Epidermal melanocyte (primary cell): ENCODE data around the gene KICS2.

Experiments
- DNase-seq: peaks from one replicate; pipeline ENCODE4 v3.0.0; 2011; ENCODE audit warnings: low spot score; ENCODE audit not compliant: insufficient read length

Gene KICS2

GRCh38 chr12:64222009-64222765, at the start of gene KICS2:
KICS2 (minus strand) TSS chr12:64222296; CDS start chr12:64222237, 59 bp downstream.
- DNase-seq, result peak; percentile 67

- no peak for DNase-seq
These were observed 48.3 kb upstream of the KICS2 start for GRCh38 chr12:64270411-64270810.

GRCh38 chr12:64269161-64269560, 47.1 kb upstream of the KICS2 start:
- DNase-seq, result no peak

- DNase-seq, result no peak
These were observed 46.3 kb upstream of the KICS2 start for GRCh38 chr12:64268409-64268808.

GRCh38 chr12:64265839-64266238, 43.7 kb upstream of the KICS2 start:
- DNase-seq, result no peak

- no peak for DNase-seq
These were observed 39.7 kb upstream of the KICS2 start for GRCh38 chr12:64261813-64262212.

- DNase-seq, result no peak
These were observed 36.5 kb upstream of the KICS2 start for GRCh38 chr12:64258576-64258975.

- peak; percentile 17 for DNase-seq
These were observed 34.2 kb upstream of the KICS2 start for GRCh38 chr12:64256166-64256800.

GRCh38 chr12:64255249-64255648, 33.2 kb upstream of the KICS2 start:
- DNase-seq, result no peak

GRCh38 chr12:64253356-64253755, 31.3 kb upstream of the KICS2 start:
- DNase-seq, result no peak

- DNase-seq, result peak; percentile 24
These were observed 30.6 kb upstream of the KICS2 start for GRCh38 chr12:64252681-64253080.

- no peak for DNase-seq
These were observed 21.7 kb upstream of the KICS2 start for GRCh38 chr12:64243809-64244208.

- DNase-seq, result no peak
These were observed 18.7 kb upstream of the KICS2 start for GRCh38 chr12:64240781-64241180.

- DNase-seq, result no peak
These were observed 15.3 kb upstream of the KICS2 start for GRCh38 chr12:64237382-64237781.

GRCh38 chr12:64236549-64236948, 14.5 kb upstream of the KICS2 start:
- no peak for DNase-seq

GRCh38 chr12:64232196-64232595, 10.1 kb upstream of the KICS2 start:
- DNase-seq, result no peak

GRCh38 chr12:64229796-64230195, 7.7 kb upstream of the KICS2 start:
- no peak for DNase-seq

GRCh38 chr12:64229240-64229639, 7.1 kb upstream of the KICS2 start:
- no peak for DNase-seq

GRCh38 chr12:64225626-64226025, 3.5 kb upstream of the KICS2 start:
- no peak for DNase-seq

- peak; percentile 63 for DNase-seq
These were observed 466 bp downstream of the KICS2 start for GRCh38 chr12:64221651-64222008.

GRCh38 chr12:64220046-64220445, 2.0 kb downstream of the KICS2 start:
- no peak for DNase-seq

GRCh38 chr12:64219145-64219544, 3.0 kb downstream of the KICS2 start:
- DNase-seq, result no peak

- no peak for DNase-seq
These were observed 3.5 kb downstream of the KICS2 start for GRCh38 chr12:64218597-64218996.
